Mononuclear cell (primary cell): ENCODE results near the gene HNRNPUL1. TPM values are rescaled to one million over a fixed set of nuclear protein-coding genes. Genes with fewer than 3 reads are reported as not detected.

Experiments
- H3K27me3 ChIP-seq: 2 replicates; pipeline ENCODE4 v1.6.0; 2011; ENCODE audit warnings: low read length, control low read depth; ENCODE audit not compliant: insufficient read depth
- H3K4me1 ChIP-seq: 2 replicates; pipeline ENCODE4 v1.5.1; 2011; ENCODE audit warnings: mild to moderate bottlenecking, low read length, control low read depth; ENCODE audit not compliant: insufficient read depth
- H3K4me3 ChIP-seq: 2 replicates; pipeline ENCODE4 v1.5.1; 2011; ENCODE audit warnings: mild to moderate bottlenecking, low read length, moderate library complexity
- H3K9me3 ChIP-seq: 2 replicates; pipeline ENCODE4 v1.5.1; 2011; ENCODE audit warnings: low read depth, mild to moderate bottlenecking, control low read depth, low read length
- total RNA-seq: library from RNA; depleted of rRNA; stranded (reverse); fragments of >200 nt; gene quantifications from one replicate; pipeline ENCODE4 v1.2.3, GENCODE V29; 2012

Gene HNRNPUL1
- total RNA-seq, 1 donor = 171 TPM

GRCh38 chr19:41249707-41250423 is 14.3 kb upstream of the HNRNPUL1 start:
- Histone ChIP-seq H3K9me3 (no peaks in the 10 kb centered on the region), H3K4me1 (no peaks in the 10 kb centered on the region), H3K27me3 (no peaks in the 10 kb centered on the region), H3K4me3 (no peak overlapping the region)

- H3K9me3 ChIP-seq = no peaks in the 10 kb centered on the region
- no peak overlapping the region for H3K4me3 ChIP-seq
- H3K4me1 ChIP-seq = no peaks in the 10 kb centered on the region
- no peaks in the 10 kb centered on the region for H3K27me3 ChIP-seq
Measured at GRCh38 chr19:41253660-41254059, 10.5 kb upstream of the HNRNPUL1 start.

- H3K9me3 ChIP-seq = no peaks in the 10 kb centered on the region
- no peaks in the 10 kb centered on the region for H3K27me3 ChIP-seq
- no peak overlapping the region for H3K4me3 ChIP-seq
- H3K4me1 ChIP-seq = no peaks in the 10 kb centered on the region
Measured at GRCh38 chr19:41255171-41255570, 9.0 kb upstream of the HNRNPUL1 start.

- H3K9me3 ChIP-seq = no peaks in the 10 kb centered on the region
- H3K4me3 ChIP-seq = peak overlapping the region; percentile 66
- peaks cover 24% of the 10 kb centered on the region for H3K4me1 ChIP-seq
- no peaks in the 10 kb centered on the region for H3K27me3 ChIP-seq
Measured at GRCh38 chr19:41261474-41262190, 2.5 kb upstream of the HNRNPUL1 start.

- Histone ChIP-seq H3K4me1 (peaks cover 36% of the 10 kb centered on the region), H3K9me3 (no peaks in the 10 kb centered on the region), H3K27me3 (no peaks in the 10 kb centered on the region), H3K4me3 (peak overlapping the region; percentile 66)
Measured at GRCh38 chr19:41263042-41263849, 926 bp upstream of the HNRNPUL1 start.

GRCh38 chr19:41264581-41265394 is 616 bp downstream of the HNRNPUL1 start:
- peaks cover 36% of the 10 kb centered on the region for H3K4me1 ChIP-seq
- no peaks in the 10 kb centered on the region for H3K27me3 ChIP-seq
- peak overlapping the region; percentile 93 for H3K4me3 ChIP-seq
- H3K9me3 ChIP-seq = no peaks in the 10 kb centered on the region

- Histone ChIP-seq H3K4me1 (peaks cover 36% of the 10 kb centered on the region), H3K9me3 (no peaks in the 10 kb centered on the region), H3K4me3 (peak overlapping the region; percentile 93), H3K27me3 (no peaks in the 10 kb centered on the region)
Measured at GRCh38 chr19:41265395-41266153, 1.4 kb downstream of the HNRNPUL1 start.

GRCh38 chr19:41269055-41269454 is 4.9 kb downstream of the HNRNPUL1 start:
- H3K27me3 ChIP-seq = no peaks in the 10 kb centered on the region
- no peak overlapping the region for H3K4me3 ChIP-seq
- peaks cover 28% of the 10 kb centered on the region for H3K4me1 ChIP-seq
- no peaks in the 10 kb centered on the region for H3K9me3 ChIP-seq

GRCh38 chr19:41269571-41269970 is 5.4 kb downstream of the HNRNPUL1 start:
- no peaks in the 10 kb centered on the region for H3K9me3 ChIP-seq
- H3K4me3 ChIP-seq = no peak overlapping the region
- peaks cover 28% of the 10 kb centered on the region for H3K4me1 ChIP-seq
- H3K27me3 ChIP-seq = no peaks in the 10 kb centered on the region

- H3K4me1 ChIP-seq = no peaks in the 10 kb centered on the region
- H3K27me3 ChIP-seq = no peaks in the 10 kb centered on the region
- no peaks in the 10 kb centered on the region for H3K9me3 ChIP-seq
- no peak overlapping the region for H3K4me3 ChIP-seq
Measured at GRCh38 chr19:41273076-41273475, 8.9 kb downstream of the HNRNPUL1 start.

GRCh38 chr19:41274802-41275201 is 10.6 kb downstream of the HNRNPUL1 start:
- H3K27me3 ChIP-seq = no peaks in the 10 kb centered on the region
- H3K4me3 ChIP-seq = no peak overlapping the region
- H3K4me1 ChIP-seq = no peaks in the 10 kb centered on the region
- no peaks in the 10 kb centered on the region for H3K9me3 ChIP-seq

- no peaks in the 10 kb centered on the region for H3K27me3 ChIP-seq
- H3K9me3 ChIP-seq = no peaks in the 10 kb centered on the region
- no peaks in the 10 kb centered on the region for H3K4me1 ChIP-seq
- no peak overlapping the region for H3K4me3 ChIP-seq
Measured at GRCh38 chr19:41276231-41276630, 12.1 kb downstream of the HNRNPUL1 start.

- Histone ChIP-seq H3K4me1 (no peaks in the 10 kb centered on the region), H3K27me3 (no peaks in the 10 kb centered on the region), H3K4me3 (no peak overlapping the region), H3K9me3 (no peaks in the 10 kb centered on the region)
Measured at GRCh38 chr19:41278478-41278877, 14.3 kb downstream of the HNRNPUL1 start.
